ENCODE data around the gene SRGAP3.

Gene SRGAP3

DNA sequence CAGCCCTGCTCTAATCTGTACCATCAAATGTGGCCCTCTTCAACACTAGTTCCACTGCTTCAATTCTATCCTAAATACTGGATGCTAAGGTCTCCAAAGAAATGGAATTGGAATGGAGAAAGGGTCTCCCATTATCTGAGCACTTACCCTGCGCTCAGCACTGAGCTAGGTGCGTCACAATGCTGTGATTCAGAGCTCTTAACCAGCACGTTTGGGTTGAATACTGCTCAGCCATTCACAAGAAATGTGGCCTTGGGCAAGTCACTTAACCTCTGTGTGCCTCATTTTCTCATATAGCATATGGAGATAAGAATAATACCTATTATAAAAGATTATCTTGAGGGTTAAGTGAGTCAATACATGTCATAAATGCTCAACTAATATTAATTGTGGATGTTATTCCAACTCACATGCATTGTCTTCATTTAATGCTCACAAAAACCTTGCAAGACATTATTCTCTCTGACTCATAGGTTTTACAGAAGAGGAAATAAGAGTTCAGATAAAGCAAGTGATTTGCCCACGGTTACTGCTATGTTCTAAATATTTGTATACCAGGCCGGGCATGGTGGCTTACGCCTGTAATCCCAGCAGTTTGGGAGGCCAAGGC lies 27.4 kb upstream of the SRGAP3 start:
- DNase-seq (ENCODE audit: low spot score), result no peak
- no peak overlapping the region for H3K27ac Mint-ChIP-seq
- peaks cover 4% of the 10 kb centered on the region for H3K27me3 Mint-ChIP-seq (ENCODE audit: low read depth)
- H3K9me3 Mint-ChIP-seq, result peaks cover 3% of the 10 kb centered on the region
- H3K4me3 Mint-ChIP-seq, result no peak overlapping the region
- no peaks in the 10 kb centered on the region for H3K36me3 Mint-ChIP-seq (ENCODE audit: low read depth)
- H3K4me1 Mint-ChIP-seq (ENCODE audit: low read depth), result no peaks in the 10 kb centered on the region

DNA sequence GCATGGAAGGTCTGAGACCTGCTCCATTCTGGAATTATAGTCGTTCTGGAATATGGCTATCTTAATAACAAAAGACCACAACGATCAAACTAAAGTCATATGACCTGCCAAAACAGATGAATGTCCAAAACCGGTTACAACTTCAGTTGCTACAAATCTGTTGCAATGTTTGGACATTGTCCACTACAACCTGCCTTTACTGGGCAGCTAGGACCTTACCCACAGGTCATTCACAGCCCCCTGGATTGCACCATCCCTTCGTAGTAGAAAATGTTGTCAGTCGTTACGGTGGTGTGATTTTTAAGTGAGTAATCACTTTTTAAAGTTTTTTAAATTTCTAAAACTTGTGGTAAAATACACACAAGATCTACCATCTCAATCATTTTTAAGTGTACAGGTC lies 22.5 kb upstream of the SRGAP3 start:
- H3K27me3 Mint-ChIP-seq (ENCODE audit: low read depth), result peaks cover 4% of the 10 kb centered on the region
- H3K36me3 Mint-ChIP-seq (ENCODE audit: low read depth), result no peaks in the 10 kb centered on the region
- H3K27ac Mint-ChIP-seq, result no peak overlapping the region
- peaks cover 3% of the 10 kb centered on the region for H3K9me3 Mint-ChIP-seq
- DNase-seq (ENCODE audit: low spot score), result no peak
- peaks cover 4% of the 10 kb centered on the region for H3K4me1 Mint-ChIP-seq (ENCODE audit: low read depth)
- H3K4me3 Mint-ChIP-seq, result no peak overlapping the region

DNA sequence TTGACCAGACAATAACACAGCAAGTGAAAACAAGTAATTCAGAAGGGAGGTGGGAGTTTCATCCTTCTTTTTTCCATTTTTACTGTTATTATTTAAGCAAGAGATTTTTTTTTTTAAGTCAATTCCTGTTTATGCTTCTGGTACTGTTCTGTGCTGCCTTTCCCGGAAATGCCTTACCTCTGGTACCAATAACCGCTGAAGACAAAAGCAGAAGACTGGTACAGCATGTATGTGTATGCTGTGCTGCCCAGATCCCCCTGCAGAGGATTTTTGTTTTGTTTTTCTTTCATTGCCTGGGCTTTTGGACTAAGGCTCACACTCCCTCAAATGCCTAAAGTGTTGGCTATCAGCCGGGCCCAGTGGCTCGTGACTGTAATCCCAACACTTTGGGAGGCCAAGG lies 21.3 kb upstream of the SRGAP3 start:
- Mint-ChIP-seq H3K27me3 (ENCODE audit: low read depth) (peaks cover 7% of the 10 kb centered on the region), H3K4me3 (no peak overlapping the region), H3K4me1 (ENCODE audit: low read depth) (peaks cover 4% of the 10 kb centered on the region), H3K9me3 (peaks cover 3% of the 10 kb centered on the region), H3K36me3 (ENCODE audit: low read depth) (no peaks in the 10 kb centered on the region), H3K27ac (no peak overlapping the region)
- DNase-seq (ENCODE audit: low spot score), result no peak

DNA sequence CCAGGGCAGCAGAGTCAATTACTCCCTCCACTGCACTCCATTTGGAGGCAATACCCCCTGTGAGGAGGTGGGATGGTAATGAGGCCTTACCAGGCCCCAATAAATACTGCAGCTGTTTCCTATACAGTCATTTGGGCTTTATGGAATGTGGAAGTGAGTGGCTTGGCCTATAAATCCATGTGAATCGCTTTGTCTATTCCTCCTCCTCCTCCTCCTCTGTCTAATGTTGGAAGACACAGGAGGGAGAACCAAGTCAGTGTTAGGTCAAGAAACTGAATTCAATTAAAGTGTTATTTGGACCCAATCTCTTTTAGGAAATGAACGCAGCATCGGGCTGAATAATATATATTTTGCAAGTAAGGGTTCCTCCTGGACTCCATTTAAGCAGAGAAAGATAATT lies 17.3 kb upstream of the SRGAP3 start:
- Mint-ChIP-seq H3K4me3 (no peak overlapping the region), H3K4me1 (ENCODE audit: low read depth) (peaks cover 5% of the 10 kb centered on the region), H3K9me3 (no peaks in the 10 kb centered on the region), H3K36me3 (ENCODE audit: low read depth) (no peaks in the 10 kb centered on the region), H3K27me3 (ENCODE audit: low read depth) (peaks cover 28% of the 10 kb centered on the region), H3K27ac (no peak overlapping the region)
- DNase-seq (ENCODE audit: low spot score), result no peak

DNA sequence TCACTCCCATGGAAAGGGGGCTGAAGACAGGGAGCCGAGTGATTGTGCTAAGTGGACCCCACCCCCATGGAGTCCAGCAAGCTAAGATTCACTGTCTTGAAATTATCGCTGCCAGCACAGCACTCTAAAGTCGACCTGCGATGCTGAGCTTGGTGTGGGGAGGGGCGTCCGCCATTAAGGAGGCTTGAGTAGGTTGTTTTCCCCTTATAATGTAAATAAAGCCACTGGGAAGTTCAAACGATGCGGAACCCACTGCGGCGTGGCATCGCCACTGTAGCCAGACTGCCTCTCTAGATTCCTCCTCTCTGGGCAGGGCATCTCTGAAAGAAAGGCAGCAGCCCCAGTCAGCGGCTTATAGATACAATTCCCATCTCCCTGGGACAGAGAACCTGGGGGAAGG lies 10.9 kb upstream of the SRGAP3 start:
- no peak overlapping the region for H3K4me3 Mint-ChIP-seq
- H3K27me3 Mint-ChIP-seq (ENCODE audit: low read depth), result peaks cover 25% of the 10 kb centered on the region
- no peaks in the 10 kb centered on the region for H3K36me3 Mint-ChIP-seq (ENCODE audit: low read depth)
- no peak for DNase-seq (ENCODE audit: low spot score)
- no peak overlapping the region for H3K27ac Mint-ChIP-seq
- peaks cover 4% of the 10 kb centered on the region for H3K9me3 Mint-ChIP-seq
- H3K4me1 Mint-ChIP-seq (ENCODE audit: low read depth), result no peaks in the 10 kb centered on the region

DNA sequence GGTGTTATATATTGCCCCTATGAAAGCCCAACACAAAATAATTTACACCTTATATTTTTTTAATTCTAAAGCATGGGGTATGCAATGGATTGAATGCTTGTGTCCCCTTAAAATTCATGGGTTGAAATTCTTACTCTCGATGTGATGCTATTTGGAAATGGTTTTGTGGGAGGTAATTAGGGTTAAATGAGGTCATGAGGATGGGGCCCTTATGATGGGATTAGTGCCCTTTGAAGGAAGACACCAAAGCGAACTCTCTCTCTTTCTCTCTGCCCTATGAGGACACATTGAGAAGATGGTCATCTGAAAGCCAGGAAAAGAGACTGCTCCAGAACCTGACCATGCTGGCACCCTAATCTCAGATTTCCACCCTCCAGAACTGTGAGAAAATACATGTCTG lies 7.6 kb upstream of the SRGAP3 start:
- Mint-ChIP-seq H3K9me3 (peaks cover 4% of the 10 kb centered on the region), H3K4me1 (ENCODE audit: low read depth) (peaks cover 2% of the 10 kb centered on the region), H3K36me3 (ENCODE audit: low read depth) (no peaks in the 10 kb centered on the region), H3K27ac (no peak overlapping the region), H3K4me3 (no peak overlapping the region), H3K27me3 (ENCODE audit: low read depth) (peaks cover 16% of the 10 kb centered on the region)
- no peak for DNase-seq (ENCODE audit: low spot score)

DNA sequence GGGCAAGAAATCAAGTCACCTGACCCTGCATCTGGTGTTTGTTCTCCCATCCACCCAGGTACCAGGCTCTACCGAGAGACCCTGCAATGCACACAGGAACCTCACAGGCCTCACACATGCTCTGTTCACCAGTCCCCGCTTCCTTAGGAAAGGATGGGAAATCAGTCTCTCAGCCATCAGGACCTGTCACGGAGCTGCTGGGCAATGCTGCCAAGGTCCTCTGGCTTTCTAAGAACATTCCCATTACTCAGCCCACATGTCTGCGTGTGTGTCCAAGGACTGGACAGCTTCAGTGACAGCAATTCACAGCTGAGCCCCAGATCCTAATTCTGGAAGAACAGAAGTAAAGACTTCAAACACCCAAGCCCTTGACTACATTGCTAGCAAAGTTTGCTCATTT lies 6.5 kb upstream of the SRGAP3 start:
- DNase-seq (ENCODE audit: low spot score), result no peak
- no peaks in the 10 kb centered on the region for H3K36me3 Mint-ChIP-seq (ENCODE audit: low read depth)
- no peak overlapping the region for H3K4me3 Mint-ChIP-seq
- H3K27me3 Mint-ChIP-seq (ENCODE audit: low read depth), result peaks cover 14% of the 10 kb centered on the region
- peaks cover 4% of the 10 kb centered on the region for H3K9me3 Mint-ChIP-seq
- peaks cover 2% of the 10 kb centered on the region for H3K4me1 Mint-ChIP-seq (ENCODE audit: low read depth)
- no peak overlapping the region for H3K27ac Mint-ChIP-seq

DNA sequence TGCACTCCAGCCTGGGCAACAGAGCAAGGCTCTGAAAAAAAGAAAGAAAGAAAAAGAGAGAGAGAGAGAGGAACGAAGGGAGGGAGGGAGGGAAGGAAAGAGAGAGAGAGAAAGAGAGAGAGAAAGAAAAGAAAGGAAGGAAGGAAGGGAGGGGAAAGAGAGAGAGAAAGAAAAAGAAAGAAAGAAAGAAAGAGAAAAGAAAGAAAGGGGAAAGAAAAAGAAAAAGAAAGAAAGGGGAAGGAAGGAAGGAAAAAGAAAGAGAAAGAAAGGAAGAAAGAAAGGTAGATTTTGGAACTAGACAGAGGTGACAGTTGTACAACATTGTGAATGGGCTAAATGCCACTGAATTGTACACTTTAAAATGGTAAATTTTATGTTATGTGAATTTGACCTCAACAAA lies 5.3 kb upstream of the SRGAP3 start:
- Mint-ChIP-seq H3K36me3 (ENCODE audit: low read depth) (no peaks in the 10 kb centered on the region), H3K4me3 (no peak overlapping the region), H3K27ac (no peak overlapping the region), H3K4me1 (ENCODE audit: low read depth) (peaks cover 3% of the 10 kb centered on the region), H3K9me3 (peaks cover 4% of the 10 kb centered on the region), H3K27me3 (ENCODE audit: low read depth) (peaks cover 14% of the 10 kb centered on the region)
- no peak for DNase-seq (ENCODE audit: low spot score)

DNA sequence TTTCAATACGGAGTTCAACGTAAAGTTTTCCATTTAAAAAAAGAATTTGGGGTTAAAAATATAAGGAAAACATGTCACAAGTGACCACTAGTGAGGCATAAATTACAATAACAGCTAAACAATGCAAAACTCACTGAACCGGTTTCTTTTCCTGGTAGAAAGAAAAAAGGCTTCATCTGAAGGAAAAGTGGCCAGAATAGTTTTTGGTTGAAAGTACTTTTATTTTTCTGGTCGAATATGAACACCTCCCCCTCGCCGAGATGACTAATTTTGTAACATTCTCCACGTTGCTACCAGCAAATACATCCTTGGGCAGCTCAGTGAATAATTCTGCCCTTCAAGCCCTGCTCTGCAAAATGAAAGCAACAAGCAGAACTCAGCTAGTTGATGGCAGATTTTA lies 3.9 kb upstream of the SRGAP3 start:
- no peak overlapping the region for H3K27ac Mint-ChIP-seq
- H3K9me3 Mint-ChIP-seq, result peaks cover 4% of the 10 kb centered on the region
- peaks cover 14% of the 10 kb centered on the region for H3K27me3 Mint-ChIP-seq (ENCODE audit: low read depth)

DNA sequence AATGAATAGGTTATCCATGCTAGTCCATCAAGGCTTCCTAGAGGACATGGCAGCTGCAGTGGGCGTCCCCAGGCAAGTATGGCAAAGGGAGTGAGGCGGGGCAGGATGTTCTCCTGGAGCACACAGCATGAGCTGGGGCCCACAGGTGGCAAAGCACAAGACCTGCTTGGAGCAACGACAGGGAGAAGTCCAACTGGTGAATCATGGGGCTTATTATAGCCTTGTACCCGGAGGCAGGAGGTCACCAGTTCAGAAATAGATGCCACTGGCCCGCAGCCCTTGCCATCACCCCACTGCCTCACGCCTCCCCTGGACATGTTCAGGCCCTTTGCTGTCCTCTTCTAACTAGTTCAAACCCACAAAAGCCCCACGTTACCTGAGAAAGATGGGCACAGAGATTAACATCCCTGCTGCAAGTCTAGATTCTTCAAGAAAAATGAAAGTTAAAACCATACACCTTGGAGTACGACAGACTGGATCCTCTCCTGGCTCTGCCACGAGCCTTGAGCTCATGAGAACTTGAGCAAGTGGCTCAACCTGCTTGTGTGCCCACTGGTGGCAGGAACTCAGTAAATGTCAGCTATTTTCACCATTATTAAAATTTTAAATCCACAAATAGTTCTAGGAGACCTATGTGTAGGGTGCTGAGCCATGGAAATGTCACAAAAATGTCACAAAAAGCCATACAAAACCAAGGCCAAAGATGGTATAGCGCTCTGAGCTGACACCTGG lies 1.8 kb upstream of the SRGAP3 start:
- Mint-ChIP-seq H3K4me3 (no peak overlapping the region), H3K4me1 (ENCODE audit: low read depth) (peaks cover 28% of the 10 kb centered on the region), H3K27me3 (ENCODE audit: low read depth) (peaks cover 19% of the 10 kb centered on the region), H3K27ac (no peak overlapping the region), H3K36me3 (ENCODE audit: low read depth) (no peaks in the 10 kb centered on the region), H3K9me3 (no peaks in the 10 kb centered on the region)
- DNase-seq (ENCODE audit: low spot score), result no peak

More for the DNA sequence above, 3.9 kb upstream of the SRGAP3 start:
- DNase-seq (ENCODE audit: low spot score), result no peak
- Mint-ChIP-seq H3K36me3 (ENCODE audit: low read depth) (no peaks in the 10 kb centered on the region), H3K4me1 (ENCODE audit: low read depth) (peaks cover 16% of the 10 kb centered on the region), H3K4me3 (no peak overlapping the region)

DNA sequence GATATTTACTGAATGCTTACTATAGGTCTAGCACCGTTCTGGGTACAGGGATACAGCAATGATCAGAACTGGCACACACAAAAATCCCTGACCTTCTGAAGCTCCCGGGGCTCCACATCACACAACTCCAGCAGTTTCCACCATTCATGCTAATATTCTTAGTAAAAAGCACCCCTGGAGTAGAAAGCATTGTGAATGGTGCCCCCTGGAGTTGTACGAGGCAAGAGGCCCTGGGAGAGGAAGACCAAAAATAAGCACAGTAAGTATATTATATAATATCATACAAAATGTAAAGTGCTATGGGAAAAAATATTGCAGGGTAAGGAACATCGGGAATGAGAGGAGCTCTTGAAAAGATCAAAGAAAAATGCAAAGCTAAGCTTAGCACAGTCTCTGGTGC lies 790 bp upstream of the SRGAP3 start:
- Mint-ChIP-seq H3K4me3 (no peak overlapping the region), H3K4me1 (ENCODE audit: low read depth) (peaks cover 30% of the 10 kb centered on the region), H3K9me3 (no peaks in the 10 kb centered on the region), H3K36me3 (ENCODE audit: low read depth) (no peaks in the 10 kb centered on the region), H3K27me3 (ENCODE audit: low read depth) (peaks cover 19% of the 10 kb centered on the region), H3K27ac (no peak overlapping the region)
- DNase-seq (ENCODE audit: low spot score), result no peak

DNA sequence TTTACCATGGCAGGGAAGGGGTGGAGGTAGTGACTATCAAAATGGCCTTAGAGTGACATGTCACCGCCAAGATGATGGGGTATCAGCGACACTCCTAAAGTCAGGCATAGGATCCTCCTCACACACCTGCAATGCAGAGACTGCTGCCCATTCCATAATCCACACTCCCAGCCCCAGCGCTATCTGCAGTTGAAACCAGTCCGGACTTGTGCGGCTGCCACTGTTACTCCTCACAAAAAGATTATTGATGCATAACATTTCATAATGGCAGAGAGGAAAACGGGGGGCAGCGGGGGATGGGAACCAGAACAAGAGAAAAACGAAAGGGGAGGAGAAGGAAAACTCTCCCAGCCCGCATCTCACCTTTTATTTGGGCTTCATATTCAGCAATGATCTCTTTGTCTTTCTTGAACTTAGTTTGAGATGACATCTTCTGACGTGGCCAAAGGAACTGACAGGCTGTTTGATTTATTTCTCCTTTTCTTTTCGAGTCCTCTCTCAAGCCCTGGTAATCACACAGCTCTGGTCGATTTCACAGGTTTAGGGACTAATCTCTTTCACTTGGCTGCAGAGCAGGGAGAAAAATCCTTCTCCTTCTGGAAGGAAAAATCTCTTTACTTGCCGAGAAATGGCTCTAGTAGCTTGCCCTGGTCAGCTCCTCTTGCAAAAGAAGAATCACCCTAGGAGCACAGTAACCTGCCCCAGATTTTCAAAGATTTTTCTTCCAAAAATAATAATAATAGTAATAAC lies 749 bp downstream of the SRGAP3 start:
- Mint-ChIP-seq H3K27ac (no peak overlapping the region), H3K9me3 (no peaks in the 10 kb centered on the region), H3K4me3 (peak overlapping the region; percentile 90), H3K4me1 (ENCODE audit: low read depth) (peaks cover 28% of the 10 kb centered on the region), H3K36me3 (ENCODE audit: low read depth) (no peaks in the 10 kb centered on the region), H3K27me3 (ENCODE audit: low read depth) (peaks cover 9% of the 10 kb centered on the region)
- no peak for DNase-seq (ENCODE audit: low spot score)

DNA sequence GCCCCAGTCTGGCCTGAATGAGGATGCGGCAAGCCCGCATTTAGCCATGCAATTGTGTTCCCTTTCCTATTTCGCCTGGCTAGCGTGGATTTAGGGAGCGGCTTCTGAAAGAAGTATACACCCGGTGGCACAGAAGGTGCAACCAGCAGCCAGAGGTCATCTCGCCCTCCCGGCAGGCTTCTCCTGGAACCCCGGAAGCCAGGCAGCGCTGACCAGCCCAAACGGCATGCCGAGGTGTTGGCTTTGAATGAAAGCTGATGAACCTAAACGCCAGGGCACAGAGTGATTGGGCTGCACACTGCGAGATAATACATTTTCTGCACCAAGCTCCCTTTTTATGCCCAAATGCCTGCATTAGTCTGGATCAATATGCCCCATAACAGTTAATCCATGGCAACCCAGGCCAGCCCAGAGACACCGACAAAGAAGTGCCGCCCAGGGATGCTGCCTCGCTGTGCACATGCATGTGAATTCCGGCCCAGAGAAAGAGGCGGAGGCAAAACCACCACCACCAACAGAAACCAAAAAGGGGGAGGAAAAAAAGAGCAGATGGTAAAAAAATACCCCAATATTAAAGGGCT lies 1.4 kb downstream of the SRGAP3 start:
- DNase-seq (ENCODE audit: low spot score), result no peak
- Mint-ChIP-seq H3K27ac (no peak overlapping the region), H3K36me3 (ENCODE audit: low read depth) (no peaks in the 10 kb centered on the region), H3K27me3 (ENCODE audit: low read depth) (peaks cover 10% of the 10 kb centered on the region), H3K9me3 (no peaks in the 10 kb centered on the region), H3K4me3 (peak overlapping the region; percentile 90), H3K4me1 (ENCODE audit: low read depth) (peaks cover 28% of the 10 kb centered on the region)

DNA sequence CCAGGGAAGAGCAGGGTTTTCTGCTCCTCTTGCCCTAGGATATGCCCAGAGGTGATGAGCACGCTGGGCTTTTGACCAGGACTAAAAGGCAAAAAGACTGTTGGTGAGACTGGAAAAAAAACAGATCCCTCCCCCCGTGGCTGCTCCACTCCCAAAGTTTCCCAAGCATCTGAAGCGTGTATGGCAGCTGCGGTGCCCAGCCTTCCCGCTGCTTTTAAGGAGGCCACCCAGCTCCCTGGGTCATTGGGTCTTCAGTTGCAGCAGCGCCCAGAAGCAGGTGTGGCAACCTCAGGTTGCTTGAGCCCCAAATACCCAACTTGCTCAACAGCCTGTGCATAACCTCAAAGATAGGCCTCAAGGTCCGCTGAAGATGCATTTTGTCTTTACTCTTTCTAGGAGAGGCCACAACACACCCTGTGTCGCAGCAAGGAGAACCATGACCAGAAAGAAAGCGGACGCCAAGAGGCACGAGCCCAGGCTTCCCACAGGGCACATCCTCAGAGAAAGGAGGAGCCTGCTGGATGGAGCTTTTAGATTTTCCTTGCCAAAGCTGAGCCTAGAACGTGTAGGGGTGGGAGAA lies 2.0 kb downstream of the SRGAP3 start:
- Mint-ChIP-seq H3K36me3 (ENCODE audit: low read depth) (no peaks in the 10 kb centered on the region), H3K4me1 (ENCODE audit: low read depth) (peaks cover 28% of the 10 kb centered on the region), H3K27ac (no peak overlapping the region), H3K9me3 (no peaks in the 10 kb centered on the region), H3K27me3 (ENCODE audit: low read depth) (peaks cover 7% of the 10 kb centered on the region), H3K4me3 (peak overlapping the region; percentile 90)
- DNase-seq (ENCODE audit: low spot score), result no peak

All from T-helper 2 cell treated with Interferon-gamma antibody and Interleukin-4, amounts not matched to agents 5 μg/mL and 100 μg/mL, for 36 hours (primary cell).